Stimulated activated CD8-positive, alpha-beta memory T cell treated with anti-CD3 and anti-CD28 coated beads, Interleukin-15, amount 100 ng/mL, for 48 hours (primary cell): Measurements from ENCODE around the gene ATP2B2.
A peak's percentile ranks its signal among the peaks of the same experiment; 100 is the strongest.
"Not testable (repeated sequence)": the region's sequence is repeated elsewhere in the genome, so short reads cannot be mapped to it uniquely, and the experiment has no call there.

Source experiments
- DNase-seq, 2 donors: peaks; one replicate each; pipeline ENCODE4 v3.0.0-alpha.2; 2020; ENCODE audit warnings: low read depth in 2 of 2

Gene ATP2B2

DNA sequence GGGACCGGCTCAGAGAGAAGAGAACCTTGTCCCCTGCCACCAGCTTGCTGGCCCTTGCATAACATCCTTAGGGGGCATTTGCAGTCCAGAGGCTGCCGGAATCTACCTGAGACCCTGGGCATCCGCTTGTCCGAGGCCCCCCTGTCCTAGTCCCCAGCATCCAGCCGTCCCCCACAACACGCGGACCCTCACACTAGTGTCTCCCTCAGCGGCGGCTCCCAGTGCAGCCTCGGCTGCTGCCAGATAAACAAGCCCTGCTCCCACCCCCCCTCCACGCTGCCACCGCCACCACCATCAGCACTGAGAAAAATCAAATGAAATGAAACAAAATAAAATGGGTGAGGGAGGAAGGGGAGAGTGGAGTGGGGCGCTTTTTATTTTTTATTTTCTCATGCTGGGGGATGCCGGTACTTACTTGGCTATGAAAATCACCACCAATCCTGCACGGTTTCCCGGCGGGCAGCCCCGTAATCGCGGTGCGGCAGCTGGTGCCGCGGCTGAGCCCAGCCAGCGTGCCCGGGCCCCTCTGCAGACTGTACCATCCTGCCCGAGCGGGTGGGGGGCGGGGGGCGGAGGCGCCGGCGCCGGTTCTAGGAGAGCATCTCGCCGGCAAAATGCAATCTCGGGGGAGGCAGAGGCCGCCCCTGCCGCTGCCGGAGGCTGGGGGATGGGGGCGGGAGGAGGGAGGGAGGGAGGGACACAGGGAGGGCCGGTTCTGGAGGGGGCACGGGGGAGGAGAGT, at the start of gene ATP2B2:
ATP2B2 (minus strand) TSS at position 537 of the 741 bp plus-strand sequence. CDS start 56,043 bp downstream, outside the sequence.
- no peak for DNase-seq

DNA sequence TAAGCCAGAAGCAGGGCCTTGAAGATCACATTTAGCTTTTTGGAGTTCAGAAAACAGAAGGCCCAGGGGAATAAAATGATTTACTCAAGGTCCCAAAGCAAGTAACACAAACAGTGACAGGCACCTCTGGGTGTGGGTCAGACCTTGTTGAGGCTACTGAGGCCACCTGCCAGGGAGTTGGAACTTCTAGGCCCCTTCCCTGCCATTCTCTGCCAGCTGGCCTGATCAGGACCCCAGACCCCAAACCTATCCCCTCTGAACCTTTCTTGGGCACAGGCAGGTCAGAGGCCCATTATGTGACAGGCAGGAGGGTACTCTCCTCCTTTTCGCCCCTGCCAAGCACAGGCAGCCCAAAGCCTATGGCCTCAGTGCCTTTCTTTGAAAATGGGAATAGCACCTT, 49.4 kb upstream of the ATP2B2 start:
- DNase-seq, result no peak

- no peak for DNase-seq
Observed at GRCh38 chr3:10554236-10554611, 48.8 kb upstream of the ATP2B2 start.

- DNase-seq, result no peak
Observed at GRCh38 chr3:10553591-10554235, 48.3 kb upstream of the ATP2B2 start.

DNA sequence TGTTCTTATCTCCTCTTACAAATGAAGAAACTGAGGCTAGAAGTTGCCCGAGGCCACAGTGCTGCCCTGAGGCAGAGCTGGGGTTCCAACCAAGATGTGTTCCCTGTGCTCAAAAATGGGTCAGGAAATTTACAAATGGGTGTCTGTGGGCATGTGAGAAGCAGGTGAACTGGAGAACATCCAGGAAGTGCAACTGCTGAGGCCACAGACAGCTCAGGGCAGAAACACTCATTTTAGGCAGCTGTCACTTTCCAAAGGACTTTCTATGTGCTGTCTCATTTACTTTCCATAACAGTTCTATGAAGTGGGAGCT, 47.2 kb upstream of the ATP2B2 start:
- no peak for DNase-seq

GRCh38 chr3:10551821-10552630, 46.6 kb upstream of the ATP2B2 start:
- DNase-seq, result peak; percentile 82 to 83

GRCh38 chr3:10551139-10551538, 45.8 kb upstream of the ATP2B2 start:
- DNase-seq, result no peak

DNA sequence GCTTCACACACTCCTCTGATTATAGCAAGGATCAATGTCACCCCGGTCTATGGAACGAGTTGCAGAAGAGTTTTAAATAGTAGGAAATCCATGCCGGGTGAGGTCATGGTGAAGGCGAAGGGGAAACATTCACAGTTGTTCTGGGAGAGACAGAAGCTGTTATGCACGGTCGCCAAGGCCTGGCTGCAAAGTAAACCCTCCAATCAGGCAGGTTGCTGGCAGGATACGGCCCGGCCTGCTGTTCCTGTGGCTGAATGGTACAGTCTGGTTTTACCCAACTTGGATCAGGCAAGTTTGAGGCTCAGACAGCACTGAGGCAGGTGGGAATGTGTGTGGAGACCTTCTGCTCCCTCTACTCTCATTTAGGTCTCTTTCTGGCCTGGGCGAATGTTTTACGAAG, 45.3 kb upstream of the ATP2B2 start:
- DNase-seq, result no peak

- no peak for DNase-seq
Observed at GRCh38 chr3:10549617-10550230, 44.3 kb upstream of the ATP2B2 start.

- DNase-seq, result no peak
Observed at GRCh38 chr3:10548992-10549391, 43.6 kb upstream of the ATP2B2 start.

- no peak for DNase-seq
Observed at GRCh38 chr3:10547841-10548783, 42.7 kb upstream of the ATP2B2 start.

DNA sequence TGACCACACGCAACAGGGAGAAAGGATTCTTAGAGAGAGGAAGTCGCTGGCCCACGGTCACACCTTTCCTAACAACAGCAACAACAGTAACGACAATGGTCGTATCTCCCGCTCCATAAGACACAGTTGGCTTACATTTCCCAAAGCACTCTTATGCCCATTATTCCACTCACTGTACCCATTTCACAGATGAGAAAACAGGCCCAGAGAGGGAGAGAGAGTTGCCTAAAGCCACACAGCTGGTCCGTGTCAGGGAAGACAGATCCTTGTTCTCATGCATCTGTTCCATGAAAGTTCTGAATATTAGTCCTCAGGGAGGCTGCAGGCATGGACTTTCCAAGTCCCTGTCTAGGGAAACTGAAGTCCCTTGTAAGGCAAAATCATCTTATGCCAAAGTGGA, 42.0 kb upstream of the ATP2B2 start:
- no peak for DNase-seq

- no peak for DNase-seq
Observed at GRCh38 chr3:10546820-10547263, 41.5 kb upstream of the ATP2B2 start.

DNA sequence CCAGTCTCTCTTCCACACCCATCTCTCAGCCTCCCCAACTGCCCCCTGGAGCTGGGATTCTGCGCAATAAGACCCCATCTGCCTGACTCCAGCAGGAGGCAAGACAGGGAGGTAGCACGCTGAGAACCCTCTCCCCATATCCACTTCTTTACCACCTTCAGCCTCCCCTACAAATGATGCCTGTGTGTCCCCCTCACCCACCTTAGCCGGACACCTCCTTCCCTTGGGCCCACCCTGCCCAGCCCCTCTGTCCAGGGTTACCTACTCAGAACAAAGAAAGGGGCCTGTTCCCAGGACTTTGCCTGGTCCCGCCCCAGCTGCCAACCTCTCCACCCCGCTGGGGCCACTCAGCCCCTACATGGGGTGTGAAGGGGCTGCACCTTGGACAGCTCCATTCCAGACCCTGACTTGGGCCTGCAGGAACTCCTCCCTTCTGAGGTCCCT, 40.8 kb upstream of the ATP2B2 start:
- no peak for DNase-seq

GRCh38 chr3:10542518-10542917, 37.1 kb upstream of the ATP2B2 start:
- DNase-seq, result no peak

- DNase-seq, result not testable (repeated sequence)
Observed at GRCh38 chr3:10540347-10540746, 35.0 kb upstream of the ATP2B2 start.

- DNase-seq, result no peak
Observed at GRCh38 chr3:10534066-10534465, 28.7 kb upstream of the ATP2B2 start.

- no peak for DNase-seq
Observed at GRCh38 chr3:10533737-10534023, 28.3 kb upstream of the ATP2B2 start.

GRCh38 chr3:10532939-10533736, 27.8 kb upstream of the ATP2B2 start:
- no peak for DNase-seq

DNA sequence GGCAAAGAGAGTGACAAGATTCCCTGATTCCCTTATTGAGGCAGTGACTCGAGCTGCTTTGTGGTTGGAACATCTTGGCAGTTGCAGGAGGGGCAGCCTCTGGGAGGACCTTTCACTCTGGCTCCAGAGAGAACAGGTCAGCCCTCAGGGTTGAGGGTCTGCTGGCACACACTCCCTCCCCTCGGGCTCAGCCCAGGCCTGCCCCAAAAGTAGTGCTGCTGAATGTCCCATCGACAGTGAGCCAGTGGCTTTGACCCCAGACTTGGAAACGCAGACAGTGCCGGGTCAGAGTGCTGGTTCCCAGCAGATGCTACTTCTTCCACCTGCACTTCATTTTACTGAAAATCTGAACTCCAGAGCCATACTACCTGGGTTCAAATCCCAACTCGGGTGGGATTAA, 25.6 kb upstream of the ATP2B2 start:
- no peak for DNase-seq

DNA sequence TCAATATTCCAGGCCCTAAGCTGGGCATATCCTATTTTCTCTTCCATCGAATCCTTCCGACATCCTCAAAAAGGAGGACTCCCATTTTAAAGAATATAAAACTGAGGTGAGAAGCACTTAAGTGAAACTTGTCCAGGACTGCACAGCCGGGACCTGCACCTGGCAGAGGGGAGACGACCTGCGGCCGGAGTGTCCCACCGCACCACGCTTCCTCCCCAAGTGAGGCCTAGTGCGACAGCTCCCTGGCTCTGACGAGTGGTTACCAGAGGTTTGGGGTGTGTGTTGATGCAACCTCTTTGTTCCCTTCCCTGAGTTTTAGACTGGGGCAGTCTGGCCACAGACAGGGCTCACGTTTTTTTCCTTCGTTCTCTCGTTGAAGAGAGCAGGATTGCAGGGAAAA, 24.9 kb upstream of the ATP2B2 start:
- no peak for DNase-seq
